ENCODE results near the gene ANKRD13A. TPM values are rescaled to one million over a fixed set of nuclear protein-coding genes. Genes with fewer than 3 reads are reported as not detected.

The ANKRD13A gene
- total RNA-seq (ENCODE audit: low replicate concordance), result 35.4 and 47.5 TPM in 2 replicates

DNA sequence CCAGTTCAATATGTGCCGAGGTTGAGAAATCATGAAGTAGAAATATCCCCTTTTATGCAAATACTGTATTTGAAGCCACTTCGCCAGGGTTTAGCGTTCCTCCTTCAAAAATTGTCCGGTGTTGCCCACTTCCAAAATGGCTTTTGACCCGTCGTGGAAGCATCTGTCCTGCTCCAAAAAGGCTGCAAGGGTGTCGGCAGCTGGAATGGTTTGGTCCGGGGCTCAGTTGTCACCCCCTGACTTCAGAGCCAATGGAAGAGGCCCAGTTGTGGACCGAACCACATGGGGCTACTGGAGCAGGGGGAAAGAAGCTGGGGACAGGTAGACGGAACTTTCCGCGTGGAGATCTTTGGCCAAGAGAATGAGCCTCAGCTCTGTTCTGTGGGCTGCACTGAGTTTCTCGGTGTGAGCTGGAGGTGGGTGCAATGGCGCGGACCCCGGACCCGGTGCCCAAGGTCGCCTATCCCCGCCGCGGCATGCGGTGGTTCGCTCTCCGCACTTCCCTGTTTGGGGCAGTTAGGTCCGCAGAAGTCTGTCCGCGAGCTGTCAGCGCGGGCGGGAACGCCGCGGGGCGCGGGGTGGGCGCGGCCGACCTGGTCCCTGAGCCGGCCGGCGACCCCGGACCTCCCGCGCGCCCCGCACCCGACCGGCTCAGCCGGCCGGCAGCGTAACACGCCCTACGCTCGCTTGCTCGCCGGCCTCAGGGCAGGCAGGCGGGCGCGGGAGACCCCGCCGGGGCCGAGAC is at the start of gene ANKRD13A:
Gene ANKRD13A, plus strand, starts transcription at position 527 of the 745 bp plus-strand sequence. CDS start 259 bp downstream, outside the sequence.
- Histone ChIP-seq H3K9ac (peak within 1 kb of the TSS; percentile 83), H3K9me3 (ENCODE audit: low read depth) (no peaks in the 10 kb centered on the region), H3F3A (ENCODE audit: low read depth) (peaks cover 14% of the 10 kb centered on the region), H4K20me1 (ENCODE audit: low read depth) (peaks cover 13% of the 10 kb centered on the region), H3K4me3 (peak within 1 kb of the TSS; percentile 66), H3K4me1 (peaks cover 12% of the 10 kb centered on the region), H3K36me3 (no peaks in the 10 kb centered on the region), H2AFZ (replicated peaks) (peak within 1 kb of the TSS; percentile 96), H3K27me3 (peaks cover 17% of the 10 kb centered on the region), H3K4me2 (peak within 1 kb of the TSS; percentile 89), H3K79me2 (ENCODE audit: low read depth) (peaks cover 21% of the 10 kb centered on the region), H3K27ac (peak within 1 kb of the TSS; percentile 56)
- H3K4me1 Mint-ChIP-seq, result peaks cover 34% of the 10 kb centered on the region
- H3K27me3 Mint-ChIP-seq (ENCODE audit: insufficient read depth, low read depth), result peaks cover 10% of the 10 kb centered on the region
- H3K9me3 Mint-ChIP-seq, result no peaks in the 10 kb centered on the region
- peak within 1 kb of the TSS; percentile 100 for H3K27ac Mint-ChIP-seq
- no peaks in the 10 kb centered on the region for H3K36me3 Mint-ChIP-seq
- TF ChIP-seq EZH2 (IDR thresholded peaks at IDR 0.05) (no peak), EZH2phosphoT487 (IDR thresholded peaks at IDR 0.05) (no peak)
- TF ChIP-seq, protein P1, sequence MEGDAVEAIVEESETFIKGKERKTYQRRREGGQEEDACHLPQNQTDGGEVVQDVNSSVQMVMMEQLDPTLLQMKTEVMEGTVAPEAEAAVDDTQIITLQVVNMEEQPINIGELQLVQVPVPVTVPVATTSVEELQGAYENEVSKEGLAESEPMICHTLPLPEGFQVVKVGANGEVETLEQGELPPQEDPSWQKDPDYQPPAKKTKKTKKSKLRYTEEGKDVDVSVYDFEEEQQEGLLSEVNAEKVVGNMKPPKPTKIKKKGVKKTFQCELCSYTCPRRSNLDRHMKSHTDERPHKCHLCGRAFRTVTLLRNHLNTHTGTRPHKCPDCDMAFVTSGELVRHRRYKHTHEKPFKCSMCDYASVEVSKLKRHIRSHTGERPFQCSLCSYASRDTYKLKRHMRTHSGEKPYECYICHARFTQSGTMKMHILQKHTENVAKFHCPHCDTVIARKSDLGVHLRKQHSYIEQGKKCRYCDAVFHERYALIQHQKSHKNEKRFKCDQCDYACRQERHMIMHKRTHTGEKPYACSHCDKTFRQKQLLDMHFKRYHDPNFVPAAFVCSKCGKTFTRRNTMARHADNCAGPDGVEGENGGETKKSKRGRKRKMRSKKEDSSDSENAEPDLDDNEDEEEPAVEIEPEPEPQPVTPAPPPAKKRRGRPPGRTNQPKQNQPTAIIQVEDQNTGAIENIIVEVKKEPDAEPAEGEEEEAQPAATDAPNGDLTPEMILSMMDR (IDR thresholded peaks at IDR 0.05), result no peak
- H3K4me3 Mint-ChIP-seq, result peak within 1 kb of the TSS; percentile 99
- DNase-seq (ENCODE audit: low spot score), result peak; percentile 93

DNA sequence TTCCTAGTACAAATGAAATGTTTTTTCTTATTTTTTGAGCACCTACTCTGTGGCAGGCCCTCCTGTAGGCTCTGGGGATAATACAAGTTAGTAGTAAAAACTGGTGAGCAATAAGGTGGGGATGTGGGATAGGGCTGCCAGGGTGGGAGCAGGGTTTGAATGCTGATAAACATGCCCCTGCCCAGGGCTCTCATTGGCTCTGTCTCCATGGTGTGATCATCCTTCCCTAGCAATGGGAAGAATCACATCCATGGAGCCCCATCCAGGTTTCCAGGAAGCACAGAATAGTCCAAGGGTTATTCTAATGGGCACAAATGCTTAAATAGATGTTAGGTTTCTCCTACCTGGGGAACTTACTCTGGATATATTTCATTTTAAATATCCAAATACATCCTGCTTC is 48.6 kb upstream of the ANKRD13A start:
- Histone ChIP-seq H3K27me3 (no peaks in the 10 kb centered on the region), H3K27ac (no peak overlapping the region), H3K79me2 (ENCODE audit: low read depth) (no peaks in the 10 kb centered on the region), H3K4me2 (no peak overlapping the region), H3K36me3 (no peaks in the 10 kb centered on the region), H4K20me1 (ENCODE audit: low read depth) (no peaks in the 10 kb centered on the region), H3K9ac (no peak overlapping the region), H3K9me3 (ENCODE audit: low read depth) (no peaks in the 10 kb centered on the region), H3K4me1 (peaks cover 25% of the 10 kb centered on the region), H2AFZ (replicated peaks) (no peak overlapping the region), H3F3A (ENCODE audit: low read depth) (peaks cover 20% of the 10 kb centered on the region), H3K4me3 (no peak overlapping the region)
- Mint-ChIP-seq H3K27ac (no peak overlapping the region), H3K9me3 (no peaks in the 10 kb centered on the region), H3K4me3 (no peak overlapping the region), H3K36me3 (peaks cover 27% of the 10 kb centered on the region), H3K27me3 (ENCODE audit: insufficient read depth, low read depth) (peaks cover 4% of the 10 kb centered on the region), H3K4me1 (peaks cover 41% of the 10 kb centered on the region)
- TF ChIP-seq, protein P1 (IDR thresholded peaks at IDR 0.05), result no peak
- TF ChIP-seq EZH2 (IDR thresholded peaks at IDR 0.05), result no peak
- no peak for TF ChIP-seq EZH2phosphoT487 (IDR thresholded peaks at IDR 0.05)
- no peak for DNase-seq (ENCODE audit: low spot score)

DNA sequence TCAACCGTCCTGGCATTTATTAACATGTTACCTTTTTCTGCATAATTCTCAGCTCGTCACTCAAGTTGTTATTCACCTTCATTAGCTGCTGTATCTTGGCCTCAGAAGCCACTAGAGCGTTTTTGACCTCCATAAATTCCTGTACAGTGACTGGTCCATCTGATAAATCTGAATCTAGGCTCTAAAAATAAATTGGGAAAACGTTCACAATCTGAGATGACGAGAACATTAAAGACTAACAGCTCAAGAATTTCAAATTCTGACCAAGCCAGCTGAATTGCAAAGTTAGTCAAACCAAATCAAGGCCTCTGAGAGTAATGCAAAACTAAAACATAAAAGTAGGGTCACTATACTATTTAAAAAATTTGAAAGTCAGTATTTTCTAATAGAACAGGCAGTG is 48.1 kb upstream of the ANKRD13A start:
- no peak overlapping the region for H3K27ac ChIP-seq
- H3K4me2 ChIP-seq, result no peak overlapping the region
- no peak overlapping the region for H3K4me3 ChIP-seq
- peaks cover 17% of the 10 kb centered on the region for H3F3A ChIP-seq (ENCODE audit: low read depth)
- Mint-ChIP-seq H3K4me3 (no peak overlapping the region), H3K27ac (no peak overlapping the region), H3K4me1 (peaks cover 40% of the 10 kb centered on the region), H3K9me3 (no peaks in the 10 kb centered on the region), H3K36me3 (peaks cover 27% of the 10 kb centered on the region), H3K27me3 (ENCODE audit: insufficient read depth, low read depth) (peaks cover 4% of the 10 kb centered on the region)
- TF ChIP-seq EZH2 (IDR thresholded peaks at IDR 0.05), result no peak
- TF ChIP-seq EZH2phosphoT487 (IDR thresholded peaks at IDR 0.05), result no peak
- TF ChIP-seq, protein P1 (IDR thresholded peaks at IDR 0.05), result no peak
- H3K9ac ChIP-seq, result no peak overlapping the region
- no peaks in the 10 kb centered on the region for H4K20me1 ChIP-seq (ENCODE audit: low read depth)
- H3K27me3 ChIP-seq, result no peaks in the 10 kb centered on the region
- no peaks in the 10 kb centered on the region for H3K36me3 ChIP-seq
- DNase-seq (ENCODE audit: low spot score), result no peak
- no peaks in the 10 kb centered on the region for H3K9me3 ChIP-seq (ENCODE audit: low read depth)
- no peak overlapping the region for H2AFZ ChIP-seq (replicated peaks)
- H3K4me1 ChIP-seq, result peaks cover 20% of the 10 kb centered on the region
- no peaks in the 10 kb centered on the region for H3K79me2 ChIP-seq (ENCODE audit: low read depth)
